B cell (primary cell): ENCODE results near the gene AQP4. TPM values are rescaled to one million over a fixed set of nuclear protein-coding genes. Genes with fewer than 3 reads are reported as not detected.

Experiments
- ATAC-seq: fragments of 200-7000 bp; cut with Tn5 transposase; one replicate; pipeline ENCODE4 v1.10.0; 2021; ENCODE audit warnings: low read depth, mild to moderate bottlenecking, moderate number of reproducible peaks, moderate library complexity
- CTCF ChIA-PET: fragments of 350-600 bp; sonication (Branson Sonifier 250); formaldehyde crosslinking; loops from one replicate; lab custom pipeline; 2021; ENCODE audit warnings: antibody characterized with exemption, inconsistent platforms; lab: Charles Lee
- POLR2A ChIA-PET: fragments of 350-600 bp; sonication (Branson Sonifier 250); formaldehyde crosslinking; loops from one replicate; lab custom pipeline; 2021; ENCODE audit warnings: antibody characterized with exemption; lab: Charles Lee
- DNase-seq: peaks from one replicate; pipeline ENCODE4 v3.0.0; 2013
- H2AFZ ChIP-seq: 2 replicates; pipeline ENCODE4 v1.6.1; 2012; ENCODE audit warnings: mild to moderate bottlenecking, low read depth, low read length; ENCODE audit not compliant: insufficient read depth, poor library complexity, severe bottlenecking
- H3K27ac ChIP-seq, 2 donors: 1 replicate in 1 of 2; 2 replicates in 1 of 2; pipeline ENCODE4 v1.5.1; 2012 to 2013; ENCODE audit warnings: low read length in 2 of 2, mild to moderate bottlenecking in 2 of 2, moderate library complexity in 1 of 2
- H3K27me3 ChIP-seq, 4 experiments: fragments of 200-600 bp in 1 of 4; sonication (generic) in 1 of 4; replicated peaks in 1 of 4; 1 replicate in 2 of 4; 2 replicates in 2 of 4; pipeline versions ENCODE4 v1.6.1 to v1.7.0; 2013 to 2016; ENCODE audit warnings: low read length in 3 of 4, mild to moderate bottlenecking in 2 of 4, mixed read lengths in 1 of 4, moderate library complexity in 1 of 4; ENCODE audit not compliant: insufficient read depth in 4 of 4, control insufficient read depth in 3 of 4; ENCODE audit errors: control extremely low read depth in 1 of 4
- H3K36me3 ChIP-seq, 2 experiments: replicated peaks in 1 of 2; 1 replicate in 1 of 2; 2 replicates in 1 of 2; pipeline versions ENCODE4 v1.6.1 to v1.7.1; 2013; ENCODE audit warnings: low read length in 1 of 2; ENCODE audit not compliant: insufficient read depth in 2 of 2, control insufficient read depth in 1 of 2; ENCODE audit errors: control extremely low read depth in 1 of 2, extremely low read depth in 1 of 2
- H3K4me1 ChIP-seq, 2 donors: fragments of 200-600 bp in 1 of 2; sonication (generic) in 1 of 2; 1 replicate in 1 of 2; 2 replicates in 1 of 2; pipeline versions ENCODE4 v1.5.1 to v1.6.1; 2013 to 2017; ENCODE audit warnings: low read length in 2 of 2; ENCODE audit not compliant: control insufficient read depth in 2 of 2, insufficient read depth in 2 of 2
- H3K4me2 ChIP-seq: replicated peaks from 2 replicates; pipeline ENCODE3; 2012; ENCODE audit warnings: mild to moderate bottlenecking, low read depth, low read length; ENCODE audit not compliant: poor library complexity, severe bottlenecking
- H3K4me3 ChIP-seq, 5 experiments: fragments of 200-600 bp in 1 of 5; sonication (generic) in 1 of 5; 1 replicate in 3 of 5; 2 replicates in 2 of 5; pipeline versions ENCODE4 v1.5.1 to v1.7.0; 2011 to 2016; ENCODE audit warnings: low read length in 4 of 5, mild to moderate bottlenecking in 4 of 5, low read depth in 2 of 5, control low read depth in 1 of 5, moderate library complexity in 1 of 5; ENCODE audit not compliant: insufficient read depth in 1 of 5; ENCODE audit errors: control extremely low read depth in 1 of 5, extremely low read depth in 1 of 5
- H3K79me2 ChIP-seq: fragments of 200-600 bp; sonication (generic); one replicate; pipeline ENCODE4 v1.6.0; 2016; ENCODE audit warnings: low read length; ENCODE audit not compliant: control insufficient read depth, insufficient read depth
- H3K9ac ChIP-seq: fragments of 200-600 bp; sonication (generic); 2 replicates; pipeline ENCODE4 v1.6.1; 2017; ENCODE audit warnings: mild to moderate bottlenecking, low read length, moderate library complexity
- H3K9me3 ChIP-seq, 3 donors: one replicate each; pipeline versions ENCODE4 v1.6.1 to v1.7.1; 2013; ENCODE audit warnings: low read length in 2 of 3; ENCODE audit not compliant: control insufficient read depth in 2 of 3, insufficient read depth in 1 of 3; ENCODE audit errors: control extremely low read depth in 1 of 3
- H4K20me1 ChIP-seq: 2 replicates; pipeline ENCODE4 v1.6.0; 2012; ENCODE audit warnings: mild to moderate bottlenecking, low read length; ENCODE audit not compliant: insufficient read depth, control insufficient read depth, poor library complexity, severe bottlenecking
- H3K27ac Mint-ChIP-seq: one replicate; pipeline ENCODE4 v1.8.0; 2021; ENCODE audit warnings: mixed read lengths
- H3K27me3 Mint-ChIP-seq: one replicate; pipeline ENCODE4 v1.8.0; 2021; ENCODE audit warnings: mixed read lengths
- H3K4me1 Mint-ChIP-seq: one replicate; pipeline ENCODE4 v1.8.0; 2021; ENCODE audit warnings: mixed read lengths
- H3K4me3 Mint-ChIP-seq: one replicate; pipeline ENCODE4 v1.8.0; 2021; ENCODE audit warnings: mixed read lengths
- H3K9me3 Mint-ChIP-seq: one replicate; pipeline ENCODE4 v1.8.0; 2022; ENCODE audit warnings: mixed read lengths; ENCODE audit not compliant: insufficient read depth
- CTCF ChIP-seq: fragments of 200-600 bp; IDR thresholded peaks from one replicate; pipeline ENCODE4 v1.8.0; 2022; ENCODE audit warnings: antibody characterized with exemption, mild to moderate bottlenecking
- EZH2 ChIP-seq: IDR thresholded peaks from 2 replicates; pipeline ENCODE4 v1.6.1; 2012; ENCODE audit warnings: borderline replicate concordance, low read depth, mild to moderate bottlenecking, moderate library complexity, low read length; ENCODE audit not compliant: insufficient read depth, poor library complexity, severe bottlenecking
- WGBS: methylation state at CpG from one replicate; pipeline ENCODE4 v1.1.5; 2013; ENCODE audit warnings: missing lambda C conversion rate; ENCODE audit not compliant: insufficient coverage; 5-methylcytosine and 5-hydroxymethylcytosine counted together
- intact Hi-C: fragments of 100-400 bp; cut with micrococcal nuclease; formaldehyde crosslinking; loops from one replicate; pipeline ENCODE4 v1.10.0; 2022
- polyA plus RNA-seq: library from polyadenylated mRNA; depleted of rRNA; stranded (reverse); fragments of >200 nt; gene quantifications from 2 replicates; pipeline ENCODE4 v1.2.3, GENCODE V29; 2012
- total RNA-seq, 2 donors: library from RNA; stranded (reverse); fragments of 120-200 nt in 1 of 2; gene quantifications; 1 replicate in 1 of 2; 2 replicates in 1 of 2; pipeline versions ENCODE4 v1.2.3 to v1.2.4, GENCODE V29; 2013 to 2022

Gene AQP4
- total and polyA plus RNA-seq, 2 donors (not counting 1 experiment from before 2014, with no cell fraction given) = not detected

DNA sequence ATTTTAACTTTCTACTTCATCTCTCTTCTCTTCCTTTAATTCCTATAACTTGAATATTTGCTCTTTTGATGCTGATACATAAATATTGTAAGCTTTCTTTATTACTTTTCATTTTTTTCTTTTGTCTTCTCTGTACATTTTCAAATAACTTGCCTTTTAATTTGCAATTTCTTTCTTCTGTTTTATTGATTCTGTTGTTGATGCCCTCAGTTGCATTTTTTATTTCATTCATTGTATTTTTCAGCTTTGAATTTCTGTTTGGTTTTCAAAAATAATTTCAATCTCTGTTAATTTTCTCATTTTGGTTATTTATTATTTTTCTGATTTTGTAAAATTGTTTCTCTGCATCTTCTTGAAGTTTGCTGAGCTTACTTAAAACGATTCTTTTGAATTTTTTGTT is 47.0 kb downstream of the AQP4 start:
- no peaks in the 10 kb centered on the region for H3K27me3 ChIP-seq
- H3K4me3 ChIP-seq = no peak overlapping the region
- no peak overlapping the region for H3K9ac ChIP-seq
- no peaks in the 10 kb centered on the region for H3K4me1 ChIP-seq
- ATAC-seq (no peak), DNase-seq (no peak)
- Mint-ChIP-seq H3K27me3 (no peaks in the 10 kb centered on the region), H3K4me1 (no peaks in the 10 kb centered on the region), H3K4me3 (no peak overlapping the region), H3K9me3 (peaks cover 5% of the 10 kb centered on the region), H3K27ac (no peak overlapping the region)
- H4K20me1 ChIP-seq = no peaks in the 10 kb centered on the region
- peaks cover 1 to 11% (median 9%) of the 10 kb centered on the region in 3 donors for H3K9me3 ChIP-seq
- H3K36me3 ChIP-seq = no peaks in the 10 kb centered on the region
- TF ChIP-seq EZH2 = no peak
- H3K4me2 ChIP-seq = no peak overlapping the region
- H3K79me2 ChIP-seq = no peaks in the 10 kb centered on the region
- CTCF ChIA-PET = no interaction called here
- intact Hi-C loops = no loop called here
- POLR2A ChIA-PET = no interaction called here
- WGBS = 67% methylated on average over 1 of the region's 1 CpG
- H2AFZ ChIP-seq = no peak overlapping the region
- no peak overlapping the region for H3K27ac ChIP-seq

GRCh38 chr18:26813043-26813442 is 52.5 kb downstream of the AQP4 start:
- no peak overlapping the region for H3K9ac ChIP-seq
- no peak overlapping the region for H3K27ac Mint-ChIP-seq
- ATAC-seq = no peak

More at GRCh38 chr18:26813043-26813442, 52.5 kb downstream of the AQP4 start:
- POLR2A ChIA-PET = no interaction called here
- no peak for TF ChIP-seq EZH2
- no peak for TF ChIP-seq CTCF
- peak; percentile 19 for DNase-seq
- no peaks in the 10 kb centered on the region for H3K36me3 ChIP-seq
- H3K4me3 ChIP-seq = no peak overlapping the region
- H3K79me2 ChIP-seq = no peaks in the 10 kb centered on the region
- Mint-ChIP-seq H3K4me3 (no peak overlapping the region), H3K4me1 (no peaks in the 10 kb centered on the region), H3K9me3 (peaks cover 2% of the 10 kb centered on the region), H3K27me3 (no peaks in the 10 kb centered on the region)
- CTCF ChIA-PET = interaction anchor here (1.0 kb wide), 1 partner anchor 787 kb away, joined by 6 read pairs; no protein-coding TSS in a partner anchor
- peaks cover 1 to 5% (median 2%) of the 10 kb centered on the region in 3 donors for H3K9me3 ChIP-seq
- H3K27ac ChIP-seq = no peak overlapping the region
- WGBS = no CpG with 5 or more reads among the region's 1 CpG
- intact Hi-C loops = loop anchor here (2.0 kb wide), 1 partner anchor 192 kb away; no protein-coding TSS in a partner anchor
- no peaks in the 10 kb centered on the region for H4K20me1 ChIP-seq
- no peaks in the 10 kb centered on the region for H3K27me3 ChIP-seq
- no peaks in the 10 kb centered on the region for H3K4me1 ChIP-seq
- no peak overlapping the region for H3K4me2 ChIP-seq
- H2AFZ ChIP-seq = no peak overlapping the region
